GM19023 (cell line): ENCODE measurements around the gene RPS29.
"Not testable (repeated sequence)": the region's sequence is repeated elsewhere in the genome, so short reads cannot be mapped to it uniquely, and the experiment has no call there.

Experiments used
- ATAC-seq: cut with Tn5 transposase; IDR thresholded peaks from one replicate; pipeline ENCODE4 v1.9.1; 2021; ENCODE audit warnings: mild to moderate bottlenecking, moderate library complexity; ENCODE audit not compliant: unreplicated experiment

Gene RPS29

DNA sequence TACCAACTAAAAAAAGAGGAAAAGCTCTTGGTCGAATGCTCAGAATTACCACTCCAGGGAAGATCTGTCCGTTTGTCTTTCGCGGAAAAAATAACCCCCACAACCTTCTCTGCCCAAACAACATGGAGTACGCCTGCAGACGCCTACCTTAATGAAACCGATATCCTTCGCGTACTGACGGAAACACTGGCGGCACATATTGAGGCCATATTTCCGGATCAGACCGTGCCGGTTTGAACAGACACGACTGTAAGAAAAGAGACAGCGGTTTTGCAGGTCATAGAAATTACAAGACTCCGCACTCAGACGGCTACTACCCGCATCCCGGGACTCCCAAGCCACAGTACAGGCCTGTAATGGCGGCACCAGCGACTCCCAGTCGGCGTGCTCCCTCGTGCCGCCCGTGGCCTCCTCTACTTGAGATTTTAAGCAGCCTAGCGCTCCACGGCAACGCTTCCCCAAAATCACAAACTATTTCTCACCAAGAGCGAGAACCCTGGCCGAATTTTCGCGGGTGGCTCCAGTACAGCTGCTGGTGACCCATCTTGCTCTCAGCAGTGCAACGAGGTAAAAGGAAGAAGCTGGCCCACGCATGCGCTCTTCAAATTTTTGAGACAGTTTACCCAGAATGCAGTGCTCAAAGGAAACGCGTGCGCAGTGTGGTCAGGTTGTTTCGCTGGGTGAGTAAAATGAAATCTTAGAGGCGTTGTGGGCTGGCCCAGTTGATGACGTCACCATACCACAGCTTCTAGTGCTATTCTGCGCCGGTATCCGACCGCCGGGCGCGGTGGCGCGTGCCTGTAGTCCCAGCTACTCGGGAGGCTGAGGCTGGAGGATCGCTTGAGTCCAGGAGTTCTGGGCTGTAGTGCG lies at the start of gene RPS29:
RPS29 (minus strand) TSS at position 578 of the 870 bp plus-strand sequence; CDS start at position 544, 34 bp downstream.
- ATAC-seq: peak; percentile 85

GRCh38 chr14:49634547-49635334 lies 48.6 kb upstream of the RPS29 start, which contains the start of gene DNAAF2:
Gene DNAAF2 (minus strand): TSS chr14:49635244. CDS start chr14:49635149, 95 bp downstream.
- ATAC-seq: peak; percentile 32

DNA sequence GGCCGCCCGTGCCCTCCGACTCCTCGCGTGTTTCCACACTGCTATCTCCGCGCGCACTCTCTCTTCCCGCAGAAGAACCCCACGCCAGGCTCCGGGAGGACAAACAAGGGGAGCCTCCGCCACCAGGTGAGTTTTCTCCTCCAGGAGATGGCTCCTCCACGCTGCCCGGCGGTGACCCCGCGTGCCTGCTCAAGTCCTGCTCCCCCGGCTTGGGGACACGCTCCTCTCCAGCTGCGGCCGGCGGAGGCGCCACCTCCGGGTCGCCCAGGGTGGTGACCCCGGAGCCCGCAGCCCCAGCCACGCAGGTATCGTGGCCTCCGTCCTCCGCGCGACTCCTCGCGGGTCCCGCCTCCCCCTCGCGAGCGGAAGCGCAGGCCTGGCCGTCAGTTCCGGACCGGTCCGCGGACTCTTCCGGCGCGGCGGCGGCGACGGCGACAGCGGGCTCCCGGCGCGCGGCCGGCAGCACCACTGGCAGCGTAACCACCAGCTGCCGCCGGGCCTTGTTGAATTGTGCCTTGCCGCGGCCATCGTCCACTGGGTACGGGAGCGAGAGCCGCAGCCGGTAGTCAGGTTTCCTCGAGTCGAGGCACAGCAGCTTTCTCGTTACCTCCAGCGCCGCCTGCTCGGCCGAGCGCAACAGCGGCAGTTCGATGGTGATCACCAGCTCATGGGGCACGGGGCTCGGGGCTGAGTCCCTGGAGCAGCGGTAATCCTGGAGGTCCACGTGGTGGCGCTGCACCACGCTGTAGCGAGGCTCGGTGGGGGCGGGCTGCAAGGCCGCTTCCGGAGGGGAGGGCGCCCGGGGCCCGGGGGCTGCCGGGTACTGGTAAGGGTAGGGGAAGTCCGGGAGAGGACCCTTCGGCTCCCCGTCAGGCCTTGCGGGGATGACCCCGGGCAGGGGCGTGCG lies 47.7 kb upstream of the RPS29 start:
- ATAC-seq: peak; percentile 77

DNA sequence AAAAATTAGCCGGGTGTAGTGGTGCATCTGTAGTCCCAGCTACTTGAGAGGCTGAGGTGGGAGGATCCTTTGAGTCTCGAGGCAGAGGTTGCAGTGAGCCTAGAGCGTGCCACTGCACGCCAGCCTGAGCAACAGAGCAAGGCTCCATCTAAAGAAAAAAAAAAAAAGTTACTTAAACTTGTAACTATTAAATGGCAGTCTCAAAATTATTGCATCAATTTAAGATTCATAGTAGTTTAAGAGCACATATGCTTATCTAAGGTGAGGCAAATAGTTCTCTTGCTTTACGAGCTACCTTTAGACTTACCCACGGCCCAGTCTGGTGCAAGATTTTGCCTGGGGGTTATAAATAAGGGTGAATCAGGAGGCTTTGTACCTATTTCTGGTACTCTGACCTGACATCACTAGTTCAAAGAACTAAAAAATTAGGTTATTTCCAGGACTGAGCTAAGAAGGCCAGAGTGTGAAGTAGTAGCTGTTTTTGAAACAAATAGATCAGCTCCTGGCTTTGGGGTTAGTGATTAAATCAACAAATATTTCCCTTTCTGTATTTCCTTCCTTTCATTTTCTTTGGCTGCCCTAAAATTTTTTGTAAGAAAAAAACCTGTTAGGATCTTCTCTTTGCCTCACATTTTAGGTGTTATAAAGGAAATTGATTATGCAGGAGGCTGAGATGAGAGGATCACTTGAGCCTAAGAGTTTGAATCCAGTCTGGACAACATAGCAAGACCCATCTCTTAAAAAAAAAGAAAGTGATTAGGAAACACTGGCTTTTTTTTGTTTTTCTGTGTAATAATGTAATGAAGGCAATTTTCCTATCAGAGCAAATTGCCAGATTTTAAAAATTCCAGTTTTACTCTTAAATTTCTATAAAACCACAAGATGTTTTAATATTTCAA lies 38.0 kb upstream of the RPS29 start:
- no peak for ATAC-seq

GRCh38 chr14:49623387-49623786 lies 37.2 kb upstream of the RPS29 start:
- no peak for ATAC-seq

DNA sequence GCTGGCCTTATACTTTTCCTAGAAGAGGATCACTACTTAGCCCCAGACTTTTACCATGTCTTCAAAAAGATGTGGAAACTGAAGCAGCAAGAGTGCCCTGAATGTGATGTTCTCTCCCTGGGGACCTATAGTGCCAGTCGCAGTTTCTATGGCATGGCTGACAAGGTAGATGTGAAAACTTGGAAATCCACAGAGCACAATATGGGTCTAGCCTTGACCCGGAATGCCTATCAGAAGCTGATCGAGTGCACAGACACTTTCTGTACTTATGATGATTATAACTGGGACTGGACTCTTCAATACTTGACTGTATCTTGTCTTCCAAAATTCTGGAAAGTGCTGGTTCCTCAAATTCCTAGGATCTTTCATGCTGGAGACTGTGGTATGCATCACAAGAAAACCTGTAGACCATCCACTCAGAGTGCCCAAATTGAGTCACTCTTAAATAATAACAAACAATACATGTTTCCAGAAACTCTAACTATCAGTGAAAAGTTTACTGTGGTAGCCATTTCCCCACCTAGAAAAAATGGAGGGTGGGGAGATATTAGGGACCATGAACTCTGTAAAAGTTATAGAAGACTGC lies 35.9 kb upstream of the RPS29 start:
- ATAC-seq: no peak

DNA sequence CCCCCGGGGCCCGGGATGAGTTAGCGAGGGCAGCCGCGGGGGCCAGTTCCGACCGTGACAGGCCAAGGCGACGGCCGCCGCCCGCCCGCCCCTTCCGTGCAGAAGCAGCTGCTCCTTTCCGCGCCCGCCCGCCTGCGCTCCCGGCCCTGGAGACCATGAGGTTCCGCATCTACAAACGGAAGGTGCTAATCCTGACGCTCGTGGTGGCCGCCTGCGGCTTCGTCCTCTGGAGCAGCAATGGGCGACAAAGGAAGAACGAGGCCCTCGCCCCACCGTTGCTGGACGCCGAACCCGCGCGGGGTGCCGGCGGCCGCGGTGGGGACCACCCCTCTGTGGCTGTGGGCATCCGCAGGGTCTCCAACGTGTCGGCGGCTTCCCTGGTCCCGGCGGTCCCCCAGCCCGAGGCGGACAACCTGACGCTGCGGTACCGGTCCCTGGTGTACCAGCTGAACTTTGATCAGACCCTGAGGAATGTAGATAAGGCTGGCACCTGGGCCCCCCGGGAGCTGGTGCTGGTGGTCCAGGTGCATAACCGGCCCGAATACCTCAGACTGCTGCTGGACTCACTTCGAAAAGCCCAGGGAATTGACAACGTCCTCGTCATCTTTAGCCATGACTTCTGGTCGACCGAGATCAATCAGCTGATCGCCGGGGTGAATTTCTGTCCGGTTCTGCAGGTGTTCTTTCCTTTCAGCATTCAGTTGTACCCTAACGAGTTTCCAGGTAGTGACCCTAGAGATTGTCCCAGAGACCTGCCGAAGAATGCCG lies 35.1 kb upstream of the RPS29 start:
- peak; percentile 40 for ATAC-seq

GRCh38 chr14:49620182-49621113 lies 34.3 kb upstream of the RPS29 start, which contains the start of the genes MGAT2 and RPL36AL:
Gene MGAT2 (plus strand): TSS chr14:49620799. CDS start chr14:49621269, 470 bp downstream.
Gene RPL36AL (minus strand): TSS chr14:49620626. CDS start chr14:49619104, 1,522 bp downstream.
- ATAC-seq: peak; percentile 96

DNA sequence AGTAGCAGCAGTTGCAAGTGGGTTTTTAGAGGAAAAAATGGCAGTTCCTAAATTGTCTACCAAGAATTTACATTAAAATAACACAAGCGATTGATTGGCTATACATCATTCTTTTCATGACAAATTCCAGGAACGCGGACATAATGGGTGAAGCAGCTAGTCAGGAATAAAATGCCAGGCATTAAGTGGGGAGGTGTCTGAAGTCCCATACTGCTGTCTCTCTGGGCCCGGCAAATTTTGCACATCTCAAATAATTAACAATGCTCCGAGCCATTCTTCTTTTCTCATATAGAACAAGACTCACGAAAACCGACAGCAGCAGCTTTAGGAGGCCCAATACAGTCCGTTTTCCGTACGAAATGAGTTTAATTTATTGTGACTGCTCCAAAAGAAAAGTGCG lies 33.5 kb upstream of the RPS29 start:
- no peak for ATAC-seq

DNA sequence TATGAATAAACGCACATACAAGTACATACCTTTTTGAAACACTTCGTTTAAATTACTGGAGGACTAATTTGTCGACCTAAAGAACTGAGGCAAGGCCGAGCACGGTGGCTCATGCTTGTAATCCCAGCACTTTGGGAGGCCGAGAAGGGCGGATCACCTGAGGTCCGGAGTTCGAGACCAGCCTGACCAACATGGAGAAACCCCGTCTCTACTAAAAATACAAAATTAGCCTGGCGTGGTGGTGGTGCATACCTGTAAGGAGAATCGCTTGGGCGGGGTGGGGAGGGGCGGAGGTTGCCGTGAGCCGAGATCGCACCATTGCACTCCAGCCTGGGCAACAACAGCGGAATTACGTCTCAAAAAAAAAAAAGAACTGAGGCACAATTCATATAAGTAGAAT lies 33.1 kb upstream of the RPS29 start:
- ATAC-seq: not testable (repeated sequence)

DNA sequence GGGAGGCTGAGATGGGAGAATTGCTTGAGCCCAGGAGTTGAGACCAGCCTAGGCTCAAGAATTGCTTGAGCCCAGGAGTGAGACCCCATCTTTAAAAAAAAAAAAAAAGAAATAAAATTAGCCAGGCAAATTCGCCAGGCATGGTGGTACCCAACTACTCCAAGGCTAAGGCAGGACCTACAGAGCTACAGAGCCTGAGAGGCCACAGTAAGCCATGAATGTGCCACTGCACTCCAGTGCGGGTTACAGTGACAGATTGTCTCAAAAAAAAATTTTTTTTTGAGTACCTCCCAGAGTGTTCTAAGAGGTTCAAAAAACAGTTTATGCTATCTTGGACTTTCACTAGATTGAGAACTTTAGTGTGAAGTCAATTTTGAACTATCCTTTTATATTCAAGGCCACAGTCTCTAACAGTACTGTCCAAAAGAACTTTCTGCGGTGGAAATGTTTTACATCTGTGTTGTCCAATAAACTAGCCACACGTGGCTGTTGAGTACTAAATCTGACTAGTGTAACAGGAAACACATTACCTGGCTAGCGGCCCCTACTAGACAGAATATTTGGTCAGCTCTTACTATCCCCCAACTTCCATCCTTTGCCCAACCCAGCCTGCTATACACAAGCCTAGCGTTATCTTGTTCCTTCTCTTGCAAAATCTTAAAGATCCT lies 31.8 kb upstream of the RPS29 start:
- ATAC-seq: no peak

GRCh38 chr14:49615776-49616175 lies 29.6 kb upstream of the RPS29 start:
- ATAC-seq: no peak

DNA sequence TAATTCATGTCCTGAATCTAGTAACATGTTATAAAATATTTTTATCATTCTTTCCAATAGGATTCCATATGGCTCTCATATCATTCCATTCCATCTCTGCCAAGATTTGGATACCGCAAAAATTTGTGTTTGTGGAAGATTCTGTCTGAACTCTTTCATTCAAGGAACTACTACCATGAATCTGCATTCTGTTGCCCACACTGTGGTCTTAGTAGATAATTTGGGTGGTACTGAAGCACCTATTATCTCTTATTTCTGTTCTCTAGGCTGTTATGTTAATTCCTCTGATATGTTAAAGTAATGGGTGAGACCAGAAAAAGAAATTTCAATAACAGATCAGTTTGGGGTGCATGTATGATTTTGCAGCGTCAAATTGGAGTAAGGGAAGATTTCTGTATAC lies 28.0 kb upstream of the RPS29 start:
- ATAC-seq: no peak

- no peak for ATAC-seq
Observed at GRCh38 chr14:49612671-49613070, 26.5 kb upstream of the RPS29 start.

- ATAC-seq: no peak
Observed at GRCh38 chr14:49612251-49612650, 26.1 kb upstream of the RPS29 start.

GRCh38 chr14:49607583-49607982 lies 21.4 kb upstream of the RPS29 start:
- no peak for ATAC-seq
